ENCODE measurements around the gene THSD7A.

THSD7A gene

DNA sequence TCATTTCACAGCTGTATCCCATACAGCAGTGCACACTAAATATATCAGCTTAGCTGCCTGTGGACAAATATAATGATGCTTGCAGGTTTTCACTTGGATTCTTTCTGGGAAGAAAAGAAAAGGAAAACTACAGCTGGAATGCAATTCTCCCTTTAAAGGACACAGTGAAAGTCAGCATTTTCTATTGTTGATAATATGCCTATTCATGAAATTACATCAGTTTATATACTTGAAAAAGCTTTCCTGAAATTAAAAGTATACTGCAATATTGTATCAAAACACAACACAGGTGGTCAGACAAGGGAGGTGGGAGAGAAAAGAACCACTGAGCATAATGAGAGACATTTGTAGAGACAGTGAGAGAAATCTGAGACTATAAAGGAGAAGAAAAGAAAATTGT, 20.3 kb downstream of the THSD7A start:
- no peak for DNase-seq

GRCh38 chr7:11810043-11810625, 21.9 kb downstream of the THSD7A start:
- DNase-seq = no peak

DNA sequence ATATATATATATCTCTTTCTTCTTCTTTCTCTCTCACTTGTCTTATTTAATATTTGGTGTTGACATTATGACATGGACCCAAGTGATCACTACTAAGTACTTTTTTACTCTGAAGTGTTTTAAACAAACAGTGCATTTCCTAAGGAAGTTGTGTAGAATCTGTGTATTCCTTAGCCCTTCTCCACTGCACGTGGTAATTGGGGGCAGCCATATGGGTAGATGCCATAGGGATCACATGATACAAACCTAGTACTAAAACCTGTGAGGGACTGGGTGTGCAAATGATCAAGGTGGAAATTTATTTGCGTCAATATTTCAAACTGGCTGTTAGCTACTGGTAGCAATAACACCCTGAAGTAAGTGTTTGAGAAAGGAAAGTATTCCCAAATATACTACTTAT, 25.0 kb downstream of the THSD7A start:
- DNase-seq = no peak

GRCh38 chr7:11804621-11805020, 27.4 kb downstream of the THSD7A start:
- DNase-seq = no peak

- no peak for DNase-seq
Observed at GRCh38 chr7:11795231-11795630, 36.8 kb downstream of the THSD7A start.

- DNase-seq = no peak
Observed at GRCh38 chr7:11792166-11792565, 39.8 kb downstream of the THSD7A start.

GRCh38 chr7:11788568-11788967, 43.4 kb downstream of the THSD7A start:
- DNase-seq = no peak

DNA sequence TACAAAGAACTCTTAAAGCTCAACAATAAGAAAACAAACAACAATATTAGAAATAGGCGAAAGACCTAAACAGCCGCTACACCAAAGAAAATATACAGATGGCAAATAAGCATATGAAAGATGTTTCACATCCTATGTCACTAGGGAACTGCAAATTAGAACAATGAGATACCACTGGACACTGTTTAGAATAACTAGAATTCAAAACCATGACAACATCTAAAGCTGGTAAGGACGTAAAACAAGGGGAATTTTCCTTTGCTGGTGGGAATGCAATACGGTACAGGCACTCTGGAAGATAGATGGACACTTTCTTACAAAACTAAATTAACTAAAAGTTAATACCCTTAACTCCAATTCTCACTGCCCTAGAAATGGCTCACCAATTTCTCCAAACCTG, 44.5 kb downstream of the THSD7A start:
- no peak for DNase-seq

DNA sequence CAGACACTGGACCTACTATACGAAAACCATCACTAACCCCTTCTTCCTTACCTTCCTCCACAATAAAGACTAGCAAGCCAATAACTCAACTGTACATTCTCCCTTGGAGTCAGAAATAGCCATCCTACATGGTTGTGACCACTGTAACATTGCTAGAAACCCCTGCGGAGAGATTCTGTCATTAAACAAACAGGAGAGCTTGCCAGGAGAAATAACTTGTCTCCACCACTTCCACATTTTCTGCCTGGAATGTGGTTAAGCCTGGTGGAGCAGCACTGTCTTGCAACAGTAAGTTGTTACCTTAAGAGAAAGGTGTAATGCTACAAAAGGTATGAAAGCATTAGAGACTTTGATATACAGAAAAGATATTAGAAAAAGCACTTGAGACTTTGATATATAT, 45.8 kb downstream of the THSD7A start:
- DNase-seq = no peak

GRCh38 chr7:11784769-11785536, 47.0 kb downstream of the THSD7A start:
- no peak for DNase-seq

GRCh38 chr7:11779864-11780674, 51.9 kb downstream of the THSD7A start:
- no peak for DNase-seq

- DNase-seq = no peak
Observed at GRCh38 chr7:11776039-11776438, 56.0 kb downstream of the THSD7A start.

DNA sequence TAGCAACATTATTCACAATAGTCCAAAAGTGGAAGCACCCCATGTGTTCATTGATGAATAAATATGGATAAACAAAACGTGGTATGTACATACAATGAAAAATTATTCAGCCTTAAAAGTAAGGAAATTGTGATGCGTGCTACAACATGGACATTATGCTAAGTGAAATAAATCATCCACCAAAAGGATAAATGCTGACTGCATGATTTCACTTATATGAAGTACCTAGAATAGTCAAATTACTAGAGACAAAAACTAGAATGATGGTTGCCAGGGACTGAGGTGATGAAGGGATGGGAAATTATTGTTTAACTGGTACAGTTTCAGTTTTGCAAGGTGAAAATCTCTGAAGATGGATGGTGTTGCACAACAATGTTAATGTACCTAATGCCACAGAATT, 56.6 kb downstream of the THSD7A start:
- no peak for DNase-seq

DNA sequence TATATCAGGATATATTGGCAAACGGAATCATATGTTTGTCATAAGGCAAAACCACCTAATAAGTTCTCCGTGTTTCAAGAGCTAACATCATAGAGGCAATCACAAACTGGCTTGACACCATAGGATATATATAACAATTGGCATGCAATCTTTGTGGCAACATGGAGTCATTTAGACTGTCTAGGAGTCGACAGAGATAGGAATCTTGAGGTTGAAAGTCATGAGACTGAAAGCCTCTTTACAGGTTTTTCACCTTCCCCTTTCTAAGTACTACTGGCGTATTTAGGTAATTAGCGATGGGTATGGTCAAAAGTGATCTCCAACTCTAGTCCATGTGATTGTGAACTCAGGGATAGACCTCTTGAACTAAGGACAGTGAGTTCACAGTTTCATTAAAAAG, 63.7 kb downstream of the THSD7A start:
- no peak for DNase-seq

DNA sequence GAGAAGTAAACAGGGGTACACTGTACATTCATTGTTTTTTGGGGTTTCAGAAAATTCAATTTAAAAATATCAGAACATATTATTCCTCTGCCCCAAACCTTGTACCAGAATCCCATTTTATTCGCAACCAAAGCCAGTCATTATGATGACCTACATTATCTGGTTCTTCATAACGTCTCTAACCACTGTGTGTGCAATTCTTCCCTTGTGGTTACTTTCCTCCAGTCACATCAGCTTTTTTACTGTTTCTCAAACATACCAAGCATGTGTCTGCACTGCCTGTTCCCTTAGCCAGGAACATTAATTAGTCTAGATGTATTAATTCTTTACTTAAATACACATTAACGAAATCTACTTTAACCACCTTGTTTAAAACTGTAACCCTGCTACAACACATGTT, 64.8 kb downstream of the THSD7A start:
- DNase-seq = no peak

DNA sequence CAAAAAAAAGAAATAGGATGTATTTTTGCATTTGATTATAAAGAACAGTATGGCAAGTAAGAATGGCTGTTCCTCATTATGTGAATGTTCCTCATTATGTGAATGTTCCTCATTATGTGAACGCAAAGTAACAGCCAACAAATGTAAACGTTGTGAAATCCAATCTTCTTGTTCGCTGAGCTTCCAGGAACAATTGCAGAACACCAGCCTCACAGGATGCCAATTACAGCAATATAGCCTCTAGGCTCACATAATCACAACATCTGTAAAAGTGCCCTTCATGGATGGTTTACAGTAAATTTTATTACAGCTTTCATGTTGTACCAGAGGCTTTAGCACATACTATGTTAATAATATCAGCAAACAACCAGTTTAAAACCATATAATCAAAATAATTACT, 71.6 kb downstream of the THSD7A start:
- no peak for DNase-seq

DNA sequence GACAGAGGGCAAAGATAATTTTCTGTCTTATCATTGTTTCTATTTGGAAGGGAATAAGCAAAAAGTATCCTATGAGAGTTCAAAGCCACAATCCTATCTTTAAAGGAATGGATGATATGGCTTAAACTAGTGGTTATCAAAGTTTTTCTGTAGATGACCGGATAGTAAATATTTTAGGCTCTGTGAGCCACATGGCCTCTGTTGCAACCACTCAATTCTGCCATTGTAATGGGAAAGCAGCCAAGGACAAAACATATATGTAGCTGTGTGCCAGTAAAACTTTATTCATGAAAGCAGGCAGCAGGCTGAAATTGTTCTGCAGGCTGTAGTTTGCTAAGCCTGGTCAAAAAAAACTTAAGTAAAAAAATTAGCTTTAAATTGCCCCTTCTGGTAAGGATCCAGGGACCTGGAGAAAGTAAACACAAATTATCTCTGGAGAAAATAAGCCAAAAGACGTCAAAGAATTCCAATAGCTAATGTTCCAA, 73.3 kb downstream of the THSD7A start:
- DNase-seq = no peak

DNA sequence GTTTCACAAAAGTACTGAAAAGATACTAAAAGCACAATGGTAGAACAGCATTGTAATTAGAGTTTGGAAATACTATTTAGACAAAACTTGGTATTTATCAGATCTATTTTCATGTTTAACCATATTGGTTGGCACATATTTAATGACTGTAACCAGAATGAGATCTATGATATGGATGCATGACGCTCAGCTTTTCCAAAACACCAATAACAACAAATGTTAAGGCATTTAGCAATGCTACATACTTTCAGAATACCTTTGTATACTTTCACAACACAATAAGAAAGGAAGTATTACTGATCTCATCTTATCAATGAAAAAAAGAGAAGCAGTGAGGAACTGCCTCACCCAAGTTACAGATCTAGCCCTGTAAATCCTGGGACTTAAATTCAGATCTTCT, 74.8 kb downstream of the THSD7A start:
- DNase-seq = no peak

DNA sequence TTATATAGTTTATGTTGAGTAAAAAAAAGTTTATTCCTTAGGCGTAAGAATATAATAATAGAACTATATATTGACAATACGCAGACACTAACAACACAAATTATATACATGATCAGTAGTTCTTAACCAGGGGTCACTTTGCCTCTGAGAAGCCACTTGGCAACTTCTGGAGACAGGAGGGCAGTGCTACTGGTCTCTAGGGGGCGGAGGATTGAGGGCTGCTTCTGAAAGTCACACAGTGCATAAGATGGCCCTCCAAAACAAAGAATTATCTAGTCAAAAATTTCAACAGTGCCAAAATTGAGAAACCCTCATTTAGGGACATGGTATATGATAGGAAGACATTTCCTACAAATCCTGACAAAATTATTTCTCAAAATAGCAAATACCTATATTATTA, 77.1 kb downstream of the THSD7A start:
- DNase-seq = no peak

GRCh38 chr7:11754123-11754522, 77.9 kb downstream of the THSD7A start:
- no peak for DNase-seq

GRCh38 chr7:11753433-11753832, 78.6 kb downstream of the THSD7A start:
- DNase-seq = no peak

DNA sequence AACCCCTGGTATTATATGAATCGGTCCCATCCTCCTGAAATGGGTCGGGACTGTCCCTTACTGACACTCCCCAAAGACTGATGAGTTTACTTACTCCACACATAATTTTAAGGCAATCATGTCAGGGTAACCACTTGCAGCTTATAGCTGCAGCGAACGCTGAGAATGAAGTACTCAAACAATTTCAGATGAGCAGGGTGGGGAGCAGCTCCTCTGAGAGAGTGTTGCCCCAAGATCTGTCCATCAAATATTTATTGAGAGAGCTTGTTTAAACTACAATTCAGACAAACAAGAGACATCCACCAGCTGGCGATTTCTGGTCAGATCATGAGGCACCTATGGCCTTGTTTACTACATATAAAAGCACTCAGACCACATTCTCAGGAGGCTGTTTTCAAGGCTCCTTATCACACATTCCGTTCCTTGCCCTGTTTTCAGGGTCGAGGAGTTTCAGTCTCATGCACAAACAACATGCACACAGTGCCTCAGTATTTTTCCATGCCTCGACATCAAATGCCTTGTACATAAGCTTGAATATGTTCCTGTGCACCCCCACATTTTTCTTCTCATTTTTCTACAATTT, 80.1 kb downstream of the THSD7A start:
- no peak for DNase-seq

GRCh38 chr7:11751315-11751714, 80.7 kb downstream of the THSD7A start:
- no peak for DNase-seq

DNA sequence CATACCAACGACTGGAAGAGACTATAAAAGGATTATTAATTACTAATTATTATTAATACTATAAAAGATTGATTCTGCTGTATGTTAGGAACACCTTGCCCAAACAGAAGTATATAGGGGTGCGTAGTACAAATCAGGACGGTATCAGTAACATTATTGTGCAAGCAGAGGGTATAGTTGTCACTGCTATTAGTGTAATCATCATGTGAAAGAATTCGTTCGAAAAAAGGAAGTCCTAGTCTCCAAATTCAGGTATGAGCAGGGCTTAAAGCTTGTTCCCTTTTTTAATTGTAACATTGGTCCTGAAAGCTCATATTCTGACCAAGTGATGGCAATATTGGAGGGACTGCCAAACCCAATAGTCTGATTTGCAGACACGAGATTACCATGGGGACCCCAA, 81.8 kb downstream of the THSD7A start:
- no peak for DNase-seq

Measured in stimulated activated naive CD4-positive, alpha-beta T cell treated with Interleukin-2 at 50 U/mL for 16 hours (primary cell).